SHP77 treated with DMSO at 0.1 percent for 48 hours (cell line): ENCODE data around the gene BAIAP2L2.
"Not testable (repeated sequence)": the region's sequence is repeated elsewhere in the genome, so short reads cannot be mapped to it uniquely, and the experiment has no call there.

Experiments used
- DNase-seq: peaks from one replicate; lab custom pipeline; 2025; lab: John Stamatoyannopoulos, UW

Gene BAIAP2L2

DNA sequence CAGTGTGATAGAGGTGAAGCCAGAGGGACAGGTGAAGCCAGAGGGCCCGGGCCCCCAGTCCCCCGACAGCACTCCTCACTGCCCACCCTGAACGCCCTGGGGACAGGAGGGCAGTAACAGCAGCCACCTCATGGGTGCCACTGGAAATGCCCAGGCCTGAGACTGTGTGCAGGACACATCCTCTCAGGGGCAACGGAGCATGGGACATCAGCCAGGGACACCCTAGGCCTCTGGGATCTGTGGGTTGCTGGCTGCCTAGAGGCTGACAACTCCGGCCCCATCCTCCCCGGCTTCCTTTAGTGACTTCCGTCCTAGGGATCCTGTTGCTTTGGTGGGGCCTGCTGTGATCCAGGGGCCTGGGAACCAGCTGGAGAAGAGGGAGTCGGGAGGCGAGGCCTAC is 17.4 kb upstream of the BAIAP2L2 start:
- no peak for DNase-seq

DNA sequence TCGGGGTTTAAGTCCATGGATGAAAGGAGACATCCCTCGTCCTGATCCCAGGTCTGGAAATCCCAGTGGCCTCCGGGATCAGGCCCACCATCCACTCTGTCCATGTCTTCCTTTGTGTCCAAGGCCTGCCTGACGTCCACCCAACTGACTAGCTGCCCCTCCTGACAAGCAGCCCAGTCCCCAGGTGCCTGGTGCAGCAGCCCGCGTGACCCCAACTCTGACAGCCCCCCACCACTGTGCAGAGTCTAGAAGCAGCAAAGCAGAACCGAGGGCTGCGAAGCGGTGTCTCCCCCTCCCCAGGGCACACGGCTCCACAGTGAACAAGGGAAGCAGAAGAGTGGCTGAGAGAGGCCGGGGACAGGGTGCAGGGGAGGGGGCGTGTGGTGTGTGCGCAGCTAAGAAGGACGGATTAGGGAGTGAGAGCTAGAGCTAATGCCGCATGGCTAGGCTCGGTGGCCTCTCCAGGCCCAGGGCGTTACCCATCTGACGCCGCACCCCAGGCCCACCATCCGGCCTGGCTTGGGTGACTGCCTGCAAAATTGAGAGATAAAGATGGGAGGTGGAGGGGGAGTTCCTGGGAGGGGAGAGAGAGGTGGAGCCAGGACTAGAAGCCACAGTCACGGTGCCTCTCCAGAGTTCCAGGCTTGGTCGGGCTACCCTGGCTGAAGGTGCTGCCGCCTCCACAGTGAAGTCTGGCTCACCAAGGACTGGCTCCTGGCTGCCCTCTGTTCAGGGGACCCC is 16.6 kb upstream of the BAIAP2L2 start:
- no peak for DNase-seq

DNA sequence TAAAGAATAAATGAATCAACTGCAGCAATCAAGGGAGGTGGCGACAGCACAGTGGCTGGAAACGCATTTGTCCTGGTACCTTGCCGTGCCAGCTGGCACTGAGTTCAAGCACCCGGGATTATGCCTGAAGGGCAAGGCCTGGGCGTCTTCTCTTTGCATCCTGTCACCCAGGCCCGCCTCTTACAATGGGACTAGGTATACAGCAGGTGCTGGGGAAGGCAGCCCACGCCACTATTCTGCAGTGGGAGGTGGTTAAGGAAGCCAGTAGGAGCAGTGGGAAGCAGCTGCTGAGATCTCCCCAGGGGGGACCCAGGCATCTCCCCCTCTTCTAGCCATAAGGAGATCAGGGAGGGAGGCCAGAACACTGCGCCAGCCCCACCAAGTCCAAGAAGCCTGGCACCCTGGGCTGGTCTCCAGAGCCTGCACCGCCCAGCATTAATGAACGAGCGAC is 15.3 kb upstream of the BAIAP2L2 start:
- no peak for DNase-seq

DNA sequence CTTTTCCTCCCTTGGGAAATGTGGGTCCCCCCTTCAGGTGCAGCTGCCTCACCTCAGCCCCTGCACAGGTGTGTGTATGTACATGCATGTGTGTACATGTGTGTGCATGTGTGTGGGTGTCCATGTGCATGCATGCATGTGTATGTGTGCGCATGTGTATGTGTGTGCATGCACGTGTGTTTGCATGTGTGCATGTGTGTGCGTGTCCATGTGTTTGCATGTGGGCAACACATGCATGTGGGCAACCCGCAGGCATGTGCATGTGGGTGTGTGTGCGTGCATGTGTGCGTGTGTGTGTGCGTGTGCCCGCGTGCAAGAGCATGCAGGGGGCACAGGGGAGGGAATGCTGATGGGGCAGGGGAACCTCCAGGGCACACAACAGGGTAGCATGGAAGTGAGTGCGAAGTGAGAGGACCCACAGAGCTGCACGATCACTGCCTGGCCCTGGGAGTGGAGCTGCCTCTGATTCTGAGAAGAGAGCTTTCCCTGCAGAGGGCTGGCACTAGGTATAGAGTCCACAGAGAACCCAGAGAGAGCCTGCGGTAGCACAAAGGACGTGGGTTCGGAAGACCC is 14.6 kb upstream of the BAIAP2L2 start:
- no peak for DNase-seq

DNA sequence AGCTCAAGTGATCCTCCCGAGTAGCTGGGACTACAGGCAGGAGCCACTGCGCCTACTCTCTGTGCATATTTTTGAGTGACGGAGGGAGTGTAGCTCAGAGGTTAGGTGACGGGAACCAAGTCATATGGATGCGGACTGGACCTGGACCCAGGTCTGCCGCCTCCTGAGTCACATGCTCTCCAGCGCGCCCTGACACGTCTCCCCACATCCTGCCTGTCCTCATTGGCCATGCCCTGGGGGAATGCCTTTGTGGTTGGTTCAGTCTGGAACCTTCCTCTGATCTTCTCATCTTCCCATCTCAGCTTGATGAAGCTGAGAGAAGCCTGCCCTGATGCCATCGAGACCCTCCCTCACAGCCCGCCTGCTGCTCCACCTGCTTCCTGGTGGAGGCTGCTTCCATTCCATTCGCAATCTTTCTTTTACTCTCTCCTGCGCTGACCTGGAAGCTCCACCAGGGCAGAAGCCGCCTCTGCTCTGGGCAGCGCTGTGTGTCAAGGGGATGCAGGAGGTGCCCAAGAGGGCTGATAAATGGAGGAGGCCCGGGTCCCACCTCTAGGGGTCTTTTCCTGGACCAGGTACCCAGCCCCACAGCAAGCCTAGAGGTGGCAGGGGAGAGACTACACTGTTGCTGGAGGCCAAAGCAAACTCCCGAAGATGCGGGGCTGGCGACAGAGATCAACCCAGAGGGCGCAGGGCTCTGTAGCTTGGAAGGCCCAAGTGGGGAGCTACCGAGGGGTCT is 13.9 kb upstream of the BAIAP2L2 start:
- DNase-seq: no peak

DNA sequence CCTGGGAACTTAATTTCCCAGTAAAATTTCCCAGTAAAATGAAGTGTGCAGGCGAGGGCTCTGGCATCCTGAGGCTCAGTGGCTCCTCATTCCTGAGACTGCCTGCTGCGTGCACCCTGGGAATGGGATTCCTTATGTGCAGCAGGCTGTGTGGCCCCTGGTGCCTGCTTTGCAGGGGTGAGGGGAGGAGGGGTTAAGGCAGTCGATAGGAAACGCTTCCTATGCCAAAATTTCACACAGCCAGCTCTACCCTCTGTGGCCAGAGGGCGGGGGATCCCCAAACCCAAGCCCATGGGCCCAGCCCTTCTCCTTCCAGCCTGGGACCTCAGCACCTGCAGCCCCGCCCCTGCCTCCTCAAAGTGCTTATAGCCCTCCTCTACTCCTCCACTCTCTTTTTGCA is 12.1 kb upstream of the BAIAP2L2 start:
- DNase-seq: no peak

DNA sequence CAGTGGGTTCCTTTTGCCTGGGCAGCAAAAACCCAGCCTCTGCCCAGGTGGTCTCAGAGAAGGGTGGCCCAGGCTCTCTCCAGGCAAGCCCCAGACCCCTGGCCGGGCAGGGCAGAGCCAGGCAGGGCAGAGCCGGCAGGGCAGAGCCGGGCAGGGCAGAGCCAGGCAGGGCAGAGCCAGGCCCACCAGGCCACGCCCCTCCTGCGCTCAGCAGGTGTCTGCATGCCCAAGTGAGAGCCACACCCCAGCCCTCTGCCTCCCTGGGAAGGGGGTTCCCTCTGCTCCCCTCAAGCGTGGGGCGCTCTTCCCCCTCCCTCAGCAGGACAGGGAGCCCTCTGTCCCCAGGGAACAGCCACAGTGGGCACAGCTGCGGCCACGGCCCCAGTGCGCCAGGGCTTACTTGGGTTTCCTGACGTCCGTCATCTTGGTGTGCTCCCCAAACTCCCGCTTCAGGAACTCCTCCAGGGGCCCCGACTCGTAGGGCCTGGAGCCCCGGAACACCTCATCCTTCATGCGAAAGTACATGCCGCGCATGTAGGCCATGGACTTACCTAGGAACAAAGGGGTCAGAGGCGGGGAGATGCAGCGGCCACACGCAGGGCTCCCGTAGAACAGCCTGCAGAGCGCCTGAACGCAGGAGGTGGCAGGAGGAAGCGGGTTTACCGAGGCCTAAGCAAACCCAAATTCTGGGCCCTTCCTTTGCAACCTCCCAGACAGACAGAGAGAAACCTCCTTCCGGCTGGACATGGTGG is 10.1 kb upstream of the BAIAP2L2 start:
- no peak for DNase-seq

DNA sequence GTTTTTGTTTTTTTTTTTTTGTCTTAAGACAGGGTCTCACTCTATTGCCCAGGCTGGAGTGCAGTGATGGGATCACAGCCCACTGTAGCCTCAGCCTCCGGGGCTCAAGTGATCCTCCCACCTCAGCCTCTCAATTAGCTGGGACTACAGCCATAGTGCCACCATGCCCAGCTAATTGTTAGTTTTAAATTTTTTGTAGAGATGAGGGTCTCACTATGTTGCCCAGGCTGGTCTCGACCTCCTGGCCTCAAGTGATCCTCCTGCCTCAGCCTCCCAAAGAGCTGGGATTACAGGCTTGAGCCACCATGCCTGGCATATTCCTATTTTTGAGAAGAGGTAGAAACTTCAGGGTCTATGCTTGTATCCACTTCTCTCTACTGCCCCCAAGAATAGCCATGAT is 8.3 kb upstream of the BAIAP2L2 start:
- DNase-seq: not testable (repeated sequence)

DNA sequence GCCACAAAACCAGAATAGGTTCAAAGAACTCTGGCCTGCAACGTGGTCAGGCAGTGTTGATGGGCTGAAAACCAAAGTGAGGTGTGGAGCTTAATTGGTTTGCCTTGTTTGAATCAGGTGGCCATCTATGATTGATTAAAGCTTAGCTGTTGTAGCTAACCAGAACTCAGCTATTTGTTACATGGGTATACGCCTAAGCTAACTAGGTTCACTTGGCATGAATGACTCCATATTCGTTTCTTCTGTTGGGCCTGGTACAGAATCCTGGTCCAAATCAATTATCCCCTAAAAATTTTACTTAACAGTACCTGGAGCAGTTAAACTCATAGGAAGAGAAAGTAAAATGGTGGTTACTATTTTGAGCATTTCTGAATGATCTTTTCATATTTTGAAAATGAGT is 7.7 kb upstream of the BAIAP2L2 start:
- DNase-seq: no peak

DNA sequence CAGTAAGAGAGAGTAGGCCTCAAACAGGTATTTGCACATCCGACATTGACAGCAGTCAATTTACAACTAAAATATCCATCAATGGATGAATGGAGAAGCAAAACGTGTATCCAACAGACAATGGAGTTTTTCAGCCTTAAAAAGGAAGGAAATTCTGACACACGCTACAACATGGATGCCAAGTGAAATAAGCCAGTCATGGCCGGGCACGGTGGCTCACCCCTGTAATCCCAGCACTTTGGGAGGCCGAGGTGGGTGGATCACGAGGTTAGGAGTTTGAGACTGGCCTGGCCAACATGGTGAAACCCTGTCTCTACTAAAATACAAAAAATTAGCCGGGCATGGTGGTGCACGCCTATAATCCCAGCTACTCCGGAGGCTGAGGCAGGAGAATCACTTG is 7.1 kb upstream of the BAIAP2L2 start:
- DNase-seq: not testable (repeated sequence)

DNA sequence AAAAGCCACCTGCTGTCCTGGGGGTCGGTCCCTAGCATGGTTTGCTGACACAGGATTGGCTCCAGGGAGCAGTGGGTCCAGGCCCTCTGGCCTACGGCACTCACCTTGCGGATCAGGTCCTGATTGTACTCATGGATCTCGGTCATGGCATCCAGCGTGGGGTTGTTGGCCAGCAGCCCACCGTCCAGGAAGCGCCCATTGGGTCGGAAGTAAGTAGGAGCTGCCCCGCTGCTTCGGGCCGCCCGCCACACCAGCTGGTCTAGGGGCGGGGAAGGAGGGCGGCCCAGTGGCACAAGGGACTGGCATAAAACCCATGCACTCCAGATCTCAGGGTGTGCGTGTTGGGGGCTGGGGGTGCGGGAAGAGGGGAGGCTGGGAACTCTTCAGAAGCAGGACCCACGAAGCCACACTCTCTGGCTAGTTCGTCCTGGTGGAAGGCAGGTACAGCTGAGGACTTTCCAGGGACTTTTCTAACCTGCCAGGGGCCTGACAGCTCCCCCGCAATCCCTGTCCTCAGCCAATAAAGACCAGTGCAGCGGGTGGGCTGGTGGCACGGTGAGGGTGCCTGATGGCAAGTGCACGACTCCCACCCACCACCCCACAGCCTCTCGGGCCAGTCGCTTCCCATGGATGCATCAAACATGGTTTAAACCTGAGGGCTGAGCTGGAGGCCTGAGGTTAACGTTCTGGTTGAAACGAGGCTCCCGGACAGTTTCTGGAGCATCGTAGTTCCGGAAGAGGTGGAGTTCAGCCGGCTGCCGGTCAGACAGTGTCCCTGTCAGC is 5.1 kb upstream of the BAIAP2L2 start:
- no peak for DNase-seq

DNA sequence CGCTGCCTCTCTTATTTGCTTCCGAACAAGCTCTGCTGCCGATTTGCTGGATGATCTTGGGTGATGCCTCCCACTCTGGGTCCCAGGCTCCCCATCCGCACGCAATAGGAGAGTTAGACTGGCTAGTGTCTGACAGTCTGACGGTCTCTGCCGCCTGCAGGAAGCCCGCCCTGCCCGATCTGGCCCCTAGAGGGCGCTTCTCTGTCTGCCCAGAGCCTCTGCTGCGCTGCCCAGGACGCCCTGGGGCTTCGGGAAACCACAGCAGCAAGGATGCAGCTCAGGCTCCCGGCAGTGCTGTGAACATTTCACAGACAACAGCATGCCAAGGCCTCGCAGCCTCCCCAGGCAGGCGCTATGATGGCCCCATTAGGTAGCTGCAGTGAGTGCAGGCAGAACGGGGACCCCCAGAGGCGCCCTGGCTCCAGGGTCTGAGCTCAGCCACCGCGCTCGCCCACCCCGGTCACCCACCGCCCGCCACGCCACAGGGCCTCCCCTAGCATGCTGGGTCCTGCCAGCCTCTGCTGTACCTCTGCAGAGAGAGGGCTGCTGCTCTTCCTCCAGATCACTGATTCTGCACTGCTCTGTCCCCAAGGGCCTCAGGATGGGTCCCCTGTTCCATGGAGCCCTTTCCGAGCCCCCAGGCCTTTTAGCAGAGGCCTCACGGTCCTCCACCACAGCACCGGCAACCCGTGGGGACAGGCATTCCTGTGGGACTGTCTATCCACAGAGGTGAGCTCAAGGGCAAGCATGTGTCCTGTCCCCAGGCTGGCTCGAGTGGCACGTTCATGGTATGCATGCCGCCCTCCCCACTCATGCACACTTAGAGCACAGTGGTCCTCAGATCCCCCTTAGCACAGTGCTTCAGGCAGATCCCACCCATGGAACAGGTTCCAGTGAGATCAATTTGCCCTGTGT is 4.3 kb upstream of the BAIAP2L2 start:
- DNase-seq: peak; percentile 23

DNA sequence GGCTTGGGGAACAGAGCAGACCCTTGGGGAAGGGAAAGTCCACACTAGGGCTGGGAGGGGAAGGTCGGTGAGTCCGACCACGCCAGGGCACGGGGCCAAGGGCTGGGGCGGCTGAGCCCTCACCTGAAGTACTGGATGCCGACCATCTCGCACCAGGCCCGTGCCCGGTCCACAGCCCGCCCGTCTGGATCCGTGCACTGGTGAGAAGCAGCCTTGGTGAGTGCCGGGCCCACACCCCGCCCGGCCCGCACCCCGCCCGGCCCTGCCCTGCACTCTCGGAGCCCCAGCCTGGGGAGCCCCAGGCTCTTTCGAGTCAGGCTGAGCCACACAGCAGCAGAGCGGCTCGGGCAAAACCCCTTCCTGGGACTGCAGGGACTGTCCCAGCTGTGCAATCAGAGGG is 1.9 kb upstream of the BAIAP2L2 start:
- no peak for DNase-seq

DNA sequence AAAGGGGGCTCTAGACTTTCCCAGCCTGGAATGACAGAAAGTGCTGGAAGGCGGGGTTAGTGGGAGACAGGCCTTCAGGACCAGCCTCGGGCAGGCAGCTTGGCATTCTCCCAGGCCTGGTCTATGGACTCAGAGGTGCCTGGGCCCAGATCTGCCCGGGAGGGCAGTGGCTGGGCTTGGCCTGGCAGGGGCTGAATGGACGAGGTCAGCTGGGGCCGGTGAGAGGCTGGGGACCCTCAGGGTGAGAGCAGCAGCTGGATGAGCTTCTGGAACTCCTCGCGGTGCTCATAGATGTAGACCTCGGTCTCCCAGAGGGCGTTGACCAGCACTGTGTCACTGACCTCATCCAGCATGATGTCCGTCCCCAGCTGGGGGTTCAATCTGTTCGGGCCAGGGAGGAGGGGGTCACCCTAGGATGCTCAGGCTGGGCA is 1.5 kb upstream of the BAIAP2L2 start:
- no peak for DNase-seq

DNA sequence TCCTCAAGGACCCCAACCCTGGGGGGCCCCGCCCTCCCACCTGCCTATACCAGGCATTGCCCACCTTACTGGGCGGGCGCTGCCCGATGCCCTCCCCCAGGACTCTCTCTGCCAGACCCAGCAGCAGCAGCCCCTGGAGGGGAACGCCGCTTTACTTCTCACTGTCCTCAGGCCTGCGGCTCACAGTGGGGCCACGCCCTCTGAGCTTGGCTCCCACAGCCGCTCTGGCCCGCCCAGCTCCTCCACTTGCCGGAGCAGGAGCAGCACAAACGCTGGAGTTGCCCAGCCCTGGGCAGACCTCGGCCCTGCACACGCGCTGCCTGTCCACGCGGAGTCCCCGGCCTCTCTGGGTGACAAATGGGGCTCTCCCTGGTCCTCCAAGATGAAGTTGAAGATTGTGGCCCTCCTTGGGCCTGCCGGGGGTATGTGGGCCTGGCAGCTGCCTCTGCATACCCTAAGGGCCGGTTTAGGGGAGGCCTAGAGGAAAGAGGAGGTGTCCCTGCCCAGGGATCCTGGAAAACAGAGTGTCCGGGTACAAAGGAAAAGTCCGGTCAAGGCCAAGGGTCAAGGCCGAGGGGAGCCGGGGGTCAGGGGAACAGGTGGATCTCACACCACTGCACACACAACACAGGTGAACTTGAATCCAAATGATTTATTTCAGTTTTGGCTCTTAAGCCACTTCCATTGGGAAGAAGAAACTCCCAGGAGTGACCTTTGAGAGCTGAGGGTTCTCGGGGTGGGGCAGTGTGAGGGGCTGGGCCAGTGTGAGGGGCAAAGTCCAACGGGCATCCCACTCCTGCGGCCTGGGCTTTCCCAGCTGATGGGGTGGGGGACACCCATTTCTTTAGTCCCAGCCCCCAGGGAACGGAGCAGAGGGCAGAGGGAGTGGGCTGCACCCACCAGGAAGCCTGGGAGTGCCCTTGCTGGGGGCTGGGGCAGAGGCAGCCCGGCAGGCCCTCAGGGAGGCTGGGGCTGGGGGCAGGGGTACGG is 674 bp upstream of the BAIAP2L2 start:
- no peak for DNase-seq

DNA sequence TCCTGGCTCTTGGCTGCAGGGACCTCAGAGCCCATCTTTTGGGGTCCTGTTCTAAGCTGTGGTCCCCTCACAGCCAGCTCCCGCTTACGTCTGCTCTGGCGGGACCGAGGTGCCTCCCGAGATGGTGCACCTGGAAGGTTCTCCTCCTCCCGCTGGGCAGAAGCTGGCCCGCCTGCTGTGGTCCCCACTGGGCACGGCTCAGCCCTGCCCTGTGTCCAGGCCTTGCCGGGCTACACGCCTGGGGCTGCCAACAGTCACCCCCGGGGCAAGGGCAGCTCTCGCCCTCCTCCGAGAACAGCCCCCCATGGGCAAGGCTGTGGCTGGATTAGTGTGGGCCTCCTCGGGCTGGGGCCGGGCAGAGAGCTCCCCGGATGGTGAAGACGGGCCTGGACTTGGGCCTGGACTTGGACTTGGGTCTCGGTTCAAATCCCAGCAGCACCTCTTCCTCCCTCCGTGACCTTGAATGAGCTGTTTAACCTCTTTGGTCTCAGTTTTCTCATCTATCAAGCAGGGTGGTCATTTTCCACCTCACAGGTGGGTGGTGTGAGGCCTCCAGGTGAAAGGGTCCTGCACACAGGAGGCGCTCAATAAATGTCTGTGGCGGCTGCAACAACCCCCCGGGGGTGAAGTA is 998 bp downstream of the BAIAP2L2 start:
- DNase-seq: no peak

DNA sequence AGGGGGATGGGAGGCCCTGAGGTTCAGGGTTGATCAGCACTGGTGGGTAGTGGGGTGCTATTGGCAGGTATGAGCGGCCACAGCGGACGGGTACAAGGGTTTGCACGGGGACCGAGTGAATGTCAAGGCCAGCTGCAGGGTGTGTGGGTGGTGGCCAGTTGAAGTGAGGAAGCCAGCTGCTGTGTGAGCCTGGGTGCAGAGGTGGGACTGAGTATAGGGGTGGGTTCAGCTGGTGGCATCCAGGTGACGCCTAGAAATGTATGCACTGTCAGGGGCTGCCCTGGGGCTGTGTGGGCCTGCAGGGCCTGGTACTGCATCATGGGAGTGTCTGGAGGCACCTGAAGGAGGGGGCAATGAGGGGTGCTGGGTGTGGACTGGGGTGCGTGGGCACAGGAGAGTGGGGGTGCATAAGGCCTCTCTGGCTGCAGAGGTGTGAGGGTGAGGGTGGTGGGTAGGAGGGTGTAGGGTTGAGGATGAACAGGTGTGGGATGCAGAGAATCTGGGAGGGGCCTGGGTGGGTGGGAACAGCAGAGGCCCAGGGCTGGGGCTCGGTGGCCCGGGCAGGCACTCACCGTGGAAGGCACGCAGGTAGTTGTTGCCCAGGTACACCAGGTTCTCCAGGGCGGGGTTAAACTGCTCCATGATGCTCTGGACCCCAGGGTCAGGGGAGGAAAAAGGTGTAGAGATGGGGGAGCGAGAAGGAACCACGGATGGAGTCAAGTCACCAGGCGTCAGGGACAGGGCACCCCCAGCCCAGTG is 1.7 kb downstream of the BAIAP2L2 start:
- no peak for DNase-seq
